Nephron progenitor cell (in vitro differentiated cells): Measurements from ENCODE around the gene GPHN.
"Not testable (repeated sequence)": the region's sequence is repeated elsewhere in the genome, so short reads cannot be mapped to it uniquely, and the experiment has no call there.

Source experiments
- DNase-seq: peaks from one replicate; pipeline ENCODE4 v3.0.0; 2021
- H3K27ac Mint-ChIP-seq: 2 replicates; pipeline ENCODE4 v1.8.0; 2021; ENCODE audit warnings: mild to moderate bottlenecking, moderate library complexity, mixed read lengths
- H3K27me3 Mint-ChIP-seq: 2 replicates; pipeline ENCODE4 v1.8.0; 2021; ENCODE audit warnings: mild to moderate bottlenecking, low read depth, mixed read lengths; ENCODE audit not compliant: poor library complexity
- H3K36me3 Mint-ChIP-seq: 2 replicates; pipeline ENCODE4 v1.8.0; 2021; ENCODE audit warnings: low read depth, mixed read lengths
- H3K4me1 Mint-ChIP-seq: 2 replicates; pipeline ENCODE4 v1.8.0; 2021; ENCODE audit warnings: mixed read lengths
- H3K4me3 Mint-ChIP-seq: 2 replicates; pipeline ENCODE4 v1.8.0; 2021; ENCODE audit warnings: mild to moderate bottlenecking, moderate library complexity, mixed read lengths
- H3K9me3 Mint-ChIP-seq: 2 replicates; pipeline ENCODE4 v1.8.0; 2021; ENCODE audit warnings: mild to moderate bottlenecking, moderate library complexity, mixed read lengths
- CTCF ChIP-seq: fragments of 200-600 bp; sonication (generic); IDR thresholded peaks from 2 replicates; pipeline ENCODE4 v1.5.0; 2021; ENCODE audit warnings: antibody characterized with exemption

Gene GPHN

GRCh38 chr14:66827182-66827581 lies 319.2 kb downstream of the GPHN start:
- TF ChIP-seq CTCF, result no peak
- Mint-ChIP-seq H3K4me1 (no peaks in the 10 kb centered on the region), H3K27me3 (peaks cover 2% of the 10 kb centered on the region), H3K36me3 (no peaks in the 10 kb centered on the region), H3K9me3 (no peaks in the 10 kb centered on the region), H3K27ac (no peak overlapping the region), H3K4me3 (no peak overlapping the region)
- no peak for DNase-seq

- DNase-seq, result no peak
- Mint-ChIP-seq H3K9me3 (peaks cover 4% of the 10 kb centered on the region), H3K4me1 (no peaks in the 10 kb centered on the region), H3K27me3 (peaks cover 2% of the 10 kb centered on the region), H3K27ac (no peak overlapping the region), H3K36me3 (no peaks in the 10 kb centered on the region), H3K4me3 (no peak overlapping the region)
- TF ChIP-seq CTCF, result no peak
Observed at GRCh38 chr14:66831173-66831572, 323.2 kb downstream of the GPHN start.

GRCh38 chr14:66833816-66834215 lies 325.9 kb downstream of the GPHN start:
- H3K27ac Mint-ChIP-seq, result no peak overlapping the region
- peaks cover 4% of the 10 kb centered on the region for H3K9me3 Mint-ChIP-seq
- H3K36me3 Mint-ChIP-seq, result no peaks in the 10 kb centered on the region
- H3K27me3 Mint-ChIP-seq, result no peaks in the 10 kb centered on the region
- no peak overlapping the region for H3K4me3 Mint-ChIP-seq
- no peak for DNase-seq
- H3K4me1 Mint-ChIP-seq, result no peaks in the 10 kb centered on the region
- TF ChIP-seq CTCF, result no peak

- not testable (repeated sequence) for H3K4me1 Mint-ChIP-seq, H3K36me3 Mint-ChIP-seq, H3K27me3 Mint-ChIP-seq, H3K4me3 Mint-ChIP-seq, H3K27ac Mint-ChIP-seq, DNase-seq, H3K9me3 Mint-ChIP-seq
Observed at GRCh38 chr14:66837436-66837835, 329.5 kb downstream of the GPHN start.

GRCh38 chr14:66842911-66843512 lies 335.1 kb downstream of the GPHN start:
- DNase-seq, result no peak
- H3K27me3 Mint-ChIP-seq, result no peaks in the 10 kb centered on the region
- no peaks in the 10 kb centered on the region for H3K4me1 Mint-ChIP-seq
- H3K9me3 Mint-ChIP-seq, result no peaks in the 10 kb centered on the region
- peak overlapping the region; percentile 50 for H3K27ac Mint-ChIP-seq
- no peaks in the 10 kb centered on the region for H3K36me3 Mint-ChIP-seq
- no peak overlapping the region for H3K4me3 Mint-ChIP-seq
- TF ChIP-seq CTCF, result no peak

- Mint-ChIP-seq H3K9me3 (no peaks in the 10 kb centered on the region), H3K4me3 (no peak overlapping the region), H3K36me3 (no peaks in the 10 kb centered on the region), H3K27me3 (no peaks in the 10 kb centered on the region), H3K27ac (no peak overlapping the region), H3K4me1 (no peaks in the 10 kb centered on the region)
- no peak for TF ChIP-seq CTCF
- DNase-seq, result no peak
Observed at GRCh38 chr14:66850258-66850888, 342.4 kb downstream of the GPHN start.
